Measurements from ENCODE around the gene NCAPD2.

DNA sequence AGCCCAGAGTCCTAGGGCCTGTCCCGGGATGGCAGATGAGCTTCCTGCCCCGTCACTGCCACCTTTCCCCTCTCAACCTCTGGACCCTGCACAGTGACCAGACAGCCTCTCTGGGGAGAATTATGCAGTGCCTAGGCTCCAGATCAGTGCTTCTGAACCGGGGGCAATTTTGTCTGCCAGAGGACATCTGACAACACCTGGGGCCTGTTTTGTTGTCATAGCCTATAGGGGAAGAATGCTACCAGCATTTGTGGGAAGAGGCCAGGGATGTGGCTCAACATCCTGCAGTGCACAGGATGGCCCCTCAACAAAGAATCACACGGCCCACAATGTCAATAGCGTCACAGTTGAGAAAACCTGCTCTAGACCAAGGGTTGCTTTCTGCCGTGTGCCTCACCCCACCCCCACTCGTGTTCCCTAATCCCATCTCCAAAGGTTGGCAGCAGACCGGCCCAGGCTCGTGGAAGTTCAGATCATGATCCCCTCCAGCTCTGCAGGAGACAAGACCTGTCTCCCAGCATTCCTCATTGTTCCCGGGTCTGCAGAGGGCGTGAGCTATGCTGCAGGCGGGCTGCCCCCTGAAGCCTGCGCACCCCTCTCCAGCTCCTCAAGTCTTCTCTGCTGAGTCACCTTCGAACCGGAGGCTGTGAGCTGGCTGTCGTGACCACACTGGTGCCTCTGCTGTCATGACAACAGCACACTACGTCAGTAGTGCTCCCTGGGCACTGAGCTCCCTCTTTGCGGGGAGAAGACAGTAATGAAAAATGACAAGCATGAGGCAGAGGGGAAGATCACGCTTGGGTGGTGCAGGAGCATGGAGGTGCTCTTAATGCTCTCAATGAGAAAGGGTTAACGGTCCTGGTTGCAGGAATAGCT, 38.4 kb downstream of the NCAPD2 start:
- TF ChIP-seq, protein P1, sequence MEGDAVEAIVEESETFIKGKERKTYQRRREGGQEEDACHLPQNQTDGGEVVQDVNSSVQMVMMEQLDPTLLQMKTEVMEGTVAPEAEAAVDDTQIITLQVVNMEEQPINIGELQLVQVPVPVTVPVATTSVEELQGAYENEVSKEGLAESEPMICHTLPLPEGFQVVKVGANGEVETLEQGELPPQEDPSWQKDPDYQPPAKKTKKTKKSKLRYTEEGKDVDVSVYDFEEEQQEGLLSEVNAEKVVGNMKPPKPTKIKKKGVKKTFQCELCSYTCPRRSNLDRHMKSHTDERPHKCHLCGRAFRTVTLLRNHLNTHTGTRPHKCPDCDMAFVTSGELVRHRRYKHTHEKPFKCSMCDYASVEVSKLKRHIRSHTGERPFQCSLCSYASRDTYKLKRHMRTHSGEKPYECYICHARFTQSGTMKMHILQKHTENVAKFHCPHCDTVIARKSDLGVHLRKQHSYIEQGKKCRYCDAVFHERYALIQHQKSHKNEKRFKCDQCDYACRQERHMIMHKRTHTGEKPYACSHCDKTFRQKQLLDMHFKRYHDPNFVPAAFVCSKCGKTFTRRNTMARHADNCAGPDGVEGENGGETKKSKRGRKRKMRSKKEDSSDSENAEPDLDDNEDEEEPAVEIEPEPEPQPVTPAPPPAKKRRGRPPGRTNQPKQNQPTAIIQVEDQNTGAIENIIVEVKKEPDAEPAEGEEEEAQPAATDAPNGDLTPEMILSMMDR (IDR thresholded peaks at IDR 0.05): no peak
- TF ChIP-seq EP300 (IDR thresholded peaks at IDR 0.05): peak in 1 of 2 donors; percentile 49
- no peak for TF ChIP-seq POLR2A (IDR thresholded peaks at IDR 0.05)
